Endometrium (tissue), 2 donors: Measurements from ENCODE around the gene NDST4.

Source experiments
- FAIRE-seq: peaks from 2 replicates; lab custom pipeline; 2012; peaks lifted over from hg19 to GRCh38; lab: Jason Lieb, UNC
- donor health status: control.
- donor health status: control.

NDST4 gene

DNA sequence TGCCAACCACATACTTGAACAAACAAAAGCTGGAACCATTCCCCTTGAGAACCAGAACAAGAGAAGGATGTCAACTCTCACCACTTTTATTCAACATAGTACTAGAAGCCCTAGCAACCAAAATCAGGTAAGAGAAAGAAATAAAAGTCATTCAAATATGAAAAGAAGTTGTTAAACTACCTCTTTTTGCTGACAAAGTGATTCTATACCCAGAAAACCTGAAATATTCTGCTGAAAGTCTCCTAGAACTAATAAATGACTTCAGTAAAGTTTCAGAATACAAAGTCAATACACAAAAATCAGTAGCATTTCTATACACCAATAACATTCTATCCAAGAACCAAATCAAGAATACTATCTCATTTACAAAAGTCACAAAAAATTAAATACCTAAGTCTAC is 327.9 kb downstream of the NDST4 start:
- FAIRE-seq = no peak

- no peak for FAIRE-seq
Observed at GRCh38 chr4:114783215-114783595, 330.2 kb downstream of the NDST4 start.

DNA sequence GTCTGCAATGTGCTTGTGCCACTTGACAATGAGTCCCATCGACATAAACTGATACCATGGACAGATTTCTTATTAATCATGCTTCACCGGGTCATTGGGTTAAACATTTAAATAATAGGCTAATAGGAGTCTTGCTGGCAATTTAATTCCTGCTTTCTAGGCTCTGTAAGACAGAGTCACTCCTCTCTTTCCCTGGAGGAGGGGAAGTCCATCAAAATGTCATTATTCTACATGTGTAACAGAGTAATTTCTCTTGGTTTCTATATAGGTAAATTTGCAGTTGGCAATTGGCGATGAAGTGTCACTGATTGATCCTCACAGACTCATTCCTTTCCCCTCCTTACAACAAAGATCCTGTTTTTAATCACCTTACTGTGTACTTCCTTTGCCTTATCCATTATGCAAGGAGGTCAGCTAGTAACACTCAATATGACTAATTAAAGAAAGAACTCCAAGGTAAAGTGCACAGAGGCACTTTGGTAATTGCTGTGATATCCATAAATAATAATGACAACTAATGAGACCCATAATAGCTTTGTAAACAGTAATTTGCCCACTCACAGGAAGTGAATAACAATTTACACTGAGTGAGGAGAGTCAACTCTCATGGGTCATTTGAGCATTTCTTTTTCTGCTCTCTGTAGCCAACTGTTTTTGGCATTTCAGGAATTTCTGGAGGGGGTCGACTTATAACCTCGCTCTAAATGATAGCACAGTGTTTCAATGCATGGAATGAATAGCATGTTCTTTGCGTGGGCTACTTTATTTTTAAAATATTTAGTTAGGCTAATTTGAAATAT is 330.8 kb downstream of the NDST4 start:
- no peak for FAIRE-seq

DNA sequence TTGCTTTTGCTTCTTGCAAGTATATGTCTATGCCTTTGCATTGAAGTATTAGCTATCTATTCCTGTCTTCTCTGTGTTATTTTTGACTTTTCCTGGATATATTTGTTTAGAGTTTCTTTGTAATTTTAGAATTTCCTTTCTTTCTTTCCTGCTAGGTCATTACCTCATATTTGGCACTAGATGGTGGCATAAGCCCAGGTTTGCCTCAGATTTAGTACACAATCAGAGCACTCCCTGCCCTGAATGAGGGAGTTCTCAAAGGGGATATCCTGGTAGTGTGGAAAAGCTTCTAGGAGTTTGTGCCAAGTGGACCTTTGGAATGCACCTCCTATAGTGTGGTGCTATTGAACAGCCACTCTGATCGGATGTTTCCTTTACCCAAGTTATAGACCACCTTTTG is 333.2 kb downstream of the NDST4 start:
- no peak for FAIRE-seq
